Testis (tissue), 3 donors: ENCODE results near the gene KHK. TPM values are rescaled to one million over a fixed set of nuclear protein-coding genes. Genes with fewer than 3 reads are reported as not detected.

Experiments
- DNase-seq: peaks from one replicate; pipeline ENCODE4 v3.0.0-alpha.2; 2019
- H3K27ac ChIP-seq, 2 donors: fragments of 200-600 bp; sonication (generic); one replicate each; pipeline ENCODE4 v1.5.1; 2019
- H3K27me3 ChIP-seq: fragments of 200-600 bp; sonication (generic); one replicate; pipeline ENCODE4 v1.5.1; 2019
- H3K36me3 ChIP-seq: fragments of 200-600 bp; sonication (generic); one replicate; pipeline ENCODE4 v1.5.1; 2017; ENCODE audit warnings: low read depth; ENCODE audit errors: missing control alignments
- H3K4me1 ChIP-seq: fragments of 200-600 bp; sonication (generic); one replicate; pipeline ENCODE4 v1.5.1; 2019
- H3K4me3 ChIP-seq, 2 donors: fragments of 200-600 bp; sonication (generic); one replicate each; pipeline ENCODE4 v1.5.1; 2017 to 2019
- H3K9me3 ChIP-seq: fragments of 200-600 bp; sonication (generic); one replicate; pipeline ENCODE4 v1.5.1; 2017
- POLR2A ChIP-seq: fragments of 450-650 bp; IDR thresholded peaks from one replicate; pipeline ENCODE4 v1.6.1; 2017; ENCODE audit warnings: antibody characterized with exemption, mild to moderate bottlenecking, moderate library complexity
- WGBS, 2 donors: methylation state at CpG; one replicate each; pipeline ENCODE4 v1.1.5; 2018; 5-methylcytosine and 5-hydroxymethylcytosine counted together
- intact Hi-C: fragments of 100-400 bp; cut with DNase I; formaldehyde crosslinking; loops from one replicate; pipeline ENCODE4 v1.15.1; 2023; ENCODE audit warnings: low total_unique reads
- polyA plus RNA-seq: library from polyadenylated mRNA; stranded (reverse); fragments of 350-450 nt; fragmentation: Illumina TruSeq; extraction: RNeasy Lipid Tissue Mini Kit (QIAGEN cat#74804); gene quantifications from one replicate; pipeline ENCODE4 v1.2.3, GENCODE V29; 2014; ENCODE audit warnings: low read depth, low replicate concordance; ENCODE audit not compliant: insufficient read depth
- total RNA-seq, 2 donors: library from RNA; depleted of rRNA; stranded (reverse); fragments of >200 nt; gene quantifications; one replicate each; pipeline ENCODE4 v1.2.3, GENCODE V29; 2016
- TF ChIP-seq, protein P1 (sequence below), 3 experiments: fragments of 450-650 bp in 2 of 3; fragments of 200-600 bp in 1 of 3; sonication (generic) in 1 of 3; IDR thresholded peaks; one replicate each; pipeline ENCODE4 v1.5.1; 2016 to 2019; ENCODE audit warnings: antibody characterized with exemption in 3 of 3, mild to moderate bottlenecking in 2 of 3, moderate library complexity in 1 of 3

The KHK gene
- total and polyA plus RNA-seq, 3 donors from 2014 or later = 5.3 to 13.4 (median 11.5) TPM

DNA sequence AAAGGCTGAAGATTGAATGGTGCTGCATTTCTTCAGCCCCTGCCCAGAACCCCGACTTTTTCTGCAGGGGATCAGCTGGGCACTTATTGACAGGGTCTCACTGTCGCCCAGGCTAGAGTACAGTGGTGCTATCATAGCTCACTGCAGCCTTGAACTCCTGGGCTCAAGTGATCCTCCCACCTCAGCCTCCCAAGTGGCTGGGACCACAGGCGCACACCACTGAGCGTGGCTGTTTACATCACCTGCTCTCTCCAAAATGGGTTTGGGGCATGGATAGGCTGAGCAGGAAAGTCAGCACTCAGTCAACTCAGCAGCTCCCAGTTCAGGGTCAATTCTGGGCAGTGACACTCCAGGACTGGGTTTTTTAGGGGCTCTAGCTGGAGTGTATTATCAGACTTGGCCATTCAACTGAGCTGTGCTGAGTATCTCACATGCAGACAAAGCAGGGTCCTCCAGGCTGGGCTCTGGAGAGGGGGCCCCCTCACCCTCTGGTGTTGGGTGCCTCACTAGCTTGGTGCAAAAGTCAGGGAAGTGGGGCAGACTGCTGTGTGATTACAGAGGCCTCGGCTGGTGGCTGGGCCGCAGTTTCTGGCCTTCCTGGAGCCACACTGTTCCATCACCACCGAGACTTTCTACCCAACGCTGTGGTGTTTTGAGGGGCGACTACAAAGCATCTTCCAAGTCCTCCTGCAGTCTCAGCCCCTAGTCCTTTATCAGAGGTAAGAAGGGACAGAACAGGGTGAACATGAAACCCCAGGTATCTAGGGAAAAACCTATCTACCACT, 41.5 kb downstream of the KHK start:
- TF ChIP-seq POLR2A = no peak
- TF ChIP-seq, protein P1, sequence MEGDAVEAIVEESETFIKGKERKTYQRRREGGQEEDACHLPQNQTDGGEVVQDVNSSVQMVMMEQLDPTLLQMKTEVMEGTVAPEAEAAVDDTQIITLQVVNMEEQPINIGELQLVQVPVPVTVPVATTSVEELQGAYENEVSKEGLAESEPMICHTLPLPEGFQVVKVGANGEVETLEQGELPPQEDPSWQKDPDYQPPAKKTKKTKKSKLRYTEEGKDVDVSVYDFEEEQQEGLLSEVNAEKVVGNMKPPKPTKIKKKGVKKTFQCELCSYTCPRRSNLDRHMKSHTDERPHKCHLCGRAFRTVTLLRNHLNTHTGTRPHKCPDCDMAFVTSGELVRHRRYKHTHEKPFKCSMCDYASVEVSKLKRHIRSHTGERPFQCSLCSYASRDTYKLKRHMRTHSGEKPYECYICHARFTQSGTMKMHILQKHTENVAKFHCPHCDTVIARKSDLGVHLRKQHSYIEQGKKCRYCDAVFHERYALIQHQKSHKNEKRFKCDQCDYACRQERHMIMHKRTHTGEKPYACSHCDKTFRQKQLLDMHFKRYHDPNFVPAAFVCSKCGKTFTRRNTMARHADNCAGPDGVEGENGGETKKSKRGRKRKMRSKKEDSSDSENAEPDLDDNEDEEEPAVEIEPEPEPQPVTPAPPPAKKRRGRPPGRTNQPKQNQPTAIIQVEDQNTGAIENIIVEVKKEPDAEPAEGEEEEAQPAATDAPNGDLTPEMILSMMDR (IDR thresholded peaks at IDR 0.05) = no peak
- H3K27me3 ChIP-seq = no peaks in the 10 kb centered on the region
- intact Hi-C loops = no loop called here
- peaks cover 6% of the 10 kb centered on the region for H3K4me1 ChIP-seq
- H3K9me3 ChIP-seq = no peaks in the 10 kb centered on the region
- H3K36me3 ChIP-seq = no peaks in the 10 kb centered on the region
- WGBS, 2 donors = 85 to 94% methylated on average over 8 to 9 of the region's 9 CpGs
- no peak overlapping the region for H3K4me3 ChIP-seq
- no peak overlapping the region for H3K27ac ChIP-seq
- DNase-seq = no peak

DNA sequence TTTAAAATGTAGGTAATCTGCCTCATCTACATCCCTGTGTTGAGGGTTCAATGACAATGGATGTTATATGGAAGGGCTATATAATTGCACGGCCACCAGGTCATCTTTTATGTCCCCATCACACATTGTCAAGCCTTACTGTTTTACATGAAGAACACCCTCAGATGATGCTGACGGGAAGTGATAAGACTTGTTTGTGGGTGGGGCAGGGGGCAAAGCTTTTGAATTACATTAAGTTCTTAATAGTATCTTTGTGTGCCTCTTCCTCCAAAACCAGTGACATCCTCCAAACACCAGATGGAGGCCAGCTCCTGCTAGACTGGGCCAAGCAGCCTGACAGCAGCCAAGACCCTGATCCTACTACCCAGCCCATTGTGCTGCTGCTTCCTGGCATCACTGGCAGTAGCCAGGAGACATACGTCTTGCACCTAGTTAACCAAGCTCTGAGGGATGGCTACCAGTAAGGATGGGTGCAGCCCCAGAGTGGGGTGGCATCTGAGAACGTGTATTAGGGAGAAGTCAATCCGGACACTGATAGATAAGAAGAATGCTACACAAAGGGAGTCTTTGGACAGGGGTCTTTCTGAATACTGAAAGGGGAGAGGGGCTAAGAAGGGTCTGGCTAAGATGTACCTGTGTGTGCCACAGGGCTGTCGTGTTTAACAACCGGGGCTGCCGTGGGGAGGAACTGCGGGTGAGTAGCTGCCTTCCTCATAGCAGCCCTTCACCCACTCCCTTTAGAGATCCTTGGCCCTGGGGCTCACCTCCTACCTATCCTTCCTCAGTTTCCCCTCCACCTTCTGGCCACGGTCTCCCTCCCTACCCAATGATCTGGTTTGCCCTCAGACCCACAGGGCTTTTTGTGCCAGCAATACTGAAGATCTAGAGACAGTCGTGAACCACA, 42.3 kb downstream of the KHK start:
- Histone ChIP-seq H3K4me3 (no peak overlapping the region), H3K27ac (no peak overlapping the region), H3K36me3 (no peaks in the 10 kb centered on the region), H3K4me1 (peaks cover 11% of the 10 kb centered on the region), H3K27me3 (no peaks in the 10 kb centered on the region), H3K9me3 (no peaks in the 10 kb centered on the region)
- no peak for DNase-seq
- intact Hi-C loops = no loop called here
- TF ChIP-seq, protein P1 (IDR thresholded peaks at IDR 0.05) = no peak
- TF ChIP-seq POLR2A = no peak
- WGBS, 2 donors = 75 to 81% methylated on average over 11 of the region's 11 CpGs

DNA sequence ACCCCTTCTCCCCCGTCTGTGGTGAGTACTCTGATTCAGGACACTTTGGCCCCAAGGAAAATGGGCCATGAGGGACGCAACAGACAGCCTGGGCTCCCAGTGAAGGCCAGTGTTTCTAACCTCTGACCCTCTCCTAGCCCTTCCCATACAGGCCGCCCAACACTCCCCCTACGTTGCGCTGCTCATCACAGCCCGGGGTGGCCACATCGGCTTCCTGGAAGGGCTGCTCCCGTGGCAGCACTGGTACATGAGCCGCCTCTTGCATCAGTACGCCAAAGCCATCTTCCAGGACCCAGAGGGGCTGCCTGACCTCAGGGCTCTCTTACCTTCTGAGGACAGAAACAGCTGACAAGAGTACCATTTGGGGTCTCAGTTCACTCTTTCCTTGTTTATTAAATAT, 43.8 kb downstream of the KHK start:
- DNase-seq = no peak
- Histone ChIP-seq H3K9me3 (no peaks in the 10 kb centered on the region), H3K4me3 (no peak overlapping the region), H3K27ac (no peak overlapping the region), H3K36me3 (no peaks in the 10 kb centered on the region), H3K27me3 (no peaks in the 10 kb centered on the region), H3K4me1 (peaks cover 11% of the 10 kb centered on the region)
- 72 to 83% methylated on average over 10 of the region's 10 CpGs for WGBS, 2 donors
- intact Hi-C loops = no loop called here
- TF ChIP-seq, protein P1 (IDR thresholded peaks at IDR 0.05) = no peak

DNA sequence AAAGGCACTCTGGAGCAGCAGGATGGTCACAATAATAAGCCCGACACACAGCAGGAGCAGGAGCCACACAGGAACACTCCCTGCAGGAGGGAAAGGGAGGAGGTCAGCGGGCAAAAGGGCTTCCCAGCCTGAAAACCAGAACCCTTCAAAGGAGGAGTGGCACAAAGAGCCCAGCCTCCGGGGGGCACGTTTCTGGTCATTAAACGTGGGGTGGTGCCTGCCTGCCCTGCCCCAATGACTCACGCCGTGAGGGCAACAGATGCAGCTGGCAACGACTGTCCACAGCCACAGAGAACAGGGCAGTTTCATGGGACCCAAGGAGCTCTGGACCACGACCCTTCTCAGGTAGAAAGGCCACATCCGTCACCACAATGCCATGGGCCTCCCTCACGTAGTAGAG, 44.9 kb downstream of the KHK start:
- DNase-seq = no peak
- TF ChIP-seq, protein P1 (IDR thresholded peaks at IDR 0.05) = no peak
- TF ChIP-seq POLR2A = no peak
- WGBS, 2 donors = 83 to 84% methylated on average over 8 to 11 of the region's 11 CpGs
- Histone ChIP-seq H3K36me3 (no peaks in the 10 kb centered on the region), H3K9me3 (no peaks in the 10 kb centered on the region), H3K27ac (no peak overlapping the region), H3K27me3 (no peaks in the 10 kb centered on the region), H3K4me1 (peaks cover 11% of the 10 kb centered on the region), H3K4me3 (no peak overlapping the region)
- intact Hi-C loops = no loop called here
